ES-I3 (cell line): ENCODE data around the gene TET1.
"Not testable (repeated sequence)": the region's sequence is repeated elsewhere in the genome, so short reads cannot be mapped to it uniquely, and the experiment has no call there.

Source experiments
- H3K36me3 ChIP-seq: 2 replicates; pipeline ENCODE4 v1.6.1; 2013; ENCODE audit warnings: mild to moderate bottlenecking, low read length, control low read depth, moderate library complexity; ENCODE audit not compliant: insufficient read depth
- H3K4me1 ChIP-seq: 2 replicates; pipeline ENCODE4 v1.6.1; 2013; ENCODE audit warnings: mild to moderate bottlenecking, control low read depth, low read length; ENCODE audit not compliant: insufficient read depth
- H3K9ac ChIP-seq: 2 replicates; pipeline ENCODE4 v1.6.1; 2013; ENCODE audit warnings: low read depth, mild to moderate bottlenecking, low read length, moderate library complexity
- H3K9me3 ChIP-seq: 2 replicates; pipeline ENCODE4 v1.6.1; 2013; ENCODE audit warnings: mild to moderate bottlenecking, low read length, moderate library complexity; ENCODE audit not compliant: control insufficient read depth, insufficient read depth

The TET1 gene

GRCh38 chr10:68668231-68668630 lies 108.1 kb downstream of the TET1 start:
- H3K9ac ChIP-seq, result no peak overlapping the region
- peaks cover 5% of the 10 kb centered on the region for H3K36me3 ChIP-seq
- H3K9me3 ChIP-seq, result no peaks in the 10 kb centered on the region
- H3K4me1 ChIP-seq, result no peaks in the 10 kb centered on the region

GRCh38 chr10:68668972-68669371 lies 108.8 kb downstream of the TET1 start:
- no peak overlapping the region for H3K9ac ChIP-seq
- H3K9me3 ChIP-seq, result no peaks in the 10 kb centered on the region
- H3K36me3 ChIP-seq, result peaks cover 5% of the 10 kb centered on the region
- no peaks in the 10 kb centered on the region for H3K4me1 ChIP-seq

- Histone ChIP-seq H3K9ac (no peak overlapping the region), H3K9me3 (no peaks in the 10 kb centered on the region), H3K36me3 (peaks cover 23% of the 10 kb centered on the region; the same call in 1 of the 2 replicates), H3K4me1 (no peaks in the 10 kb centered on the region)
These were observed 124.3 kb downstream of the TET1 start for GRCh38 chr10:68684413-68684812.

- Histone ChIP-seq H3K9me3 (no peaks in the 10 kb centered on the region), H3K4me1 (no peaks in the 10 kb centered on the region), H3K36me3 (peaks cover 6% of the 10 kb centered on the region; the same call in 1 of the 2 replicates), H3K9ac (no peak overlapping the region)
These were observed 135.9 kb downstream of the TET1 start for GRCh38 chr10:68696018-68696417.

- Histone ChIP-seq H3K9ac (no peak overlapping the region), H3K4me1 (no peaks in the 10 kb centered on the region), H3K9me3 (no peaks in the 10 kb centered on the region), H3K36me3 (no peaks in the 10 kb centered on the region)
These were observed 137.0 kb downstream of the TET1 start for GRCh38 chr10:68697106-68697505.

- H3K4me1 ChIP-seq, result no peaks in the 10 kb centered on the region
These were observed 140.1 kb downstream of the TET1 start for GRCh38 chr10:68700197-68700596.

GRCh38 chr10:68705548-68705947 lies 145.4 kb downstream of the TET1 start:
- no peaks in the 10 kb centered on the region for H3K4me1 ChIP-seq
- no peaks in the 10 kb centered on the region for H3K36me3 ChIP-seq
- no peaks in the 10 kb centered on the region for H3K9me3 ChIP-seq
- H3K9ac ChIP-seq, result no peak overlapping the region

More at GRCh38 chr10:68700197-68700596, 140.1 kb downstream of the TET1 start:
- no peaks in the 10 kb centered on the region for H3K9me3 ChIP-seq
- H3K9ac ChIP-seq, result no peak overlapping the region
- H3K36me3 ChIP-seq, result no peaks in the 10 kb centered on the region

- H3K9me3 ChIP-seq, H3K36me3 ChIP-seq, H3K4me1 ChIP-seq, H3K9ac ChIP-seq: not testable (repeated sequence)
These were observed 148.8 kb downstream of the TET1 start for GRCh38 chr10:68708987-68709386.

GRCh38 chr10:68713065-68713464 lies 152.9 kb downstream of the TET1 start:
- H3K9me3 ChIP-seq, H3K9ac ChIP-seq, H3K4me1 ChIP-seq, H3K36me3 ChIP-seq: not testable (repeated sequence)

GRCh38 chr10:68717435-68717834 lies 157.3 kb downstream of the TET1 start:
- Histone ChIP-seq H3K9ac (no peak overlapping the region), H3K9me3 (no peaks in the 10 kb centered on the region), H3K4me1 (no peaks in the 10 kb centered on the region), H3K36me3 (no peaks in the 10 kb centered on the region)

- Histone ChIP-seq H3K36me3 (peaks cover 7% of the 10 kb centered on the region), H3K9ac (peak within 1 kb of the TSS; percentile 93), H3K4me1 (no peaks in the 10 kb centered on the region), H3K9me3 (no peaks in the 10 kb centered on the region)
These were observed 160.9 kb downstream of the TET1 start, which contains the start of gene CCAR1 for GRCh38 chr10:68720793-68721672. Gene CCAR1 (plus strand): TSS chr10:68721239. CDS start chr10:68722505, 1,266 bp downstream.

GRCh38 chr10:68721673-68722335 lies 161.7 kb downstream of the TET1 start:
- peak overlapping the region; percentile 93 for H3K9ac ChIP-seq
- no peaks in the 10 kb centered on the region for H3K4me1 ChIP-seq
- peaks cover 7% of the 10 kb centered on the region for H3K36me3 ChIP-seq
- H3K9me3 ChIP-seq, result no peaks in the 10 kb centered on the region

GRCh38 chr10:68725016-68725415 lies 164.9 kb downstream of the TET1 start:
- Histone ChIP-seq H3K9me3 (no peaks in the 10 kb centered on the region), H3K9ac (no peak overlapping the region), H3K4me1 (no peaks in the 10 kb centered on the region), H3K36me3 (peaks cover 19% of the 10 kb centered on the region)

GRCh38 chr10:68727146-68727545 lies 167.0 kb downstream of the TET1 start:
- Histone ChIP-seq H3K4me1 (no peaks in the 10 kb centered on the region), H3K9me3 (no peaks in the 10 kb centered on the region), H3K36me3 (peaks cover 24% of the 10 kb centered on the region), H3K9ac (no peak overlapping the region)

- no peaks in the 10 kb centered on the region for H3K9me3 ChIP-seq
- no peak overlapping the region for H3K9ac ChIP-seq
- no peaks in the 10 kb centered on the region for H3K4me1 ChIP-seq
- peaks cover 39% of the 10 kb centered on the region for H3K36me3 ChIP-seq
These were observed 172.5 kb downstream of the TET1 start for GRCh38 chr10:68732651-68733050.
